ENCODE measurements around the gene HPN. TPM values are rescaled to one million over a fixed set of nuclear protein-coding genes. Genes with fewer than 3 reads are reported as not detected.

Gene HPN
- total and polyA plus RNA-seq, 2 of the 13 experiments (the other 11 are each of a cell fraction or from before 2014, with no cell fraction given): 46.7 to 261 TPM

- TF ChIP-seq THRA (CRISPR knock-in tag; IDR thresholded peaks at IDR 0.05; ENCODE audit: borderline replicate concordance) (no peak), BRD4 (CRISPR knock-in tag; IDR thresholded peaks at IDR 0.05) (no peak), EZH2 (conservative IDR thresholded peaks at IDR 0.05; ENCODE audit: low read depth, low read length) (no peak), POLR2A (IDR thresholded peaks at IDR 0.05; ENCODE audit: insufficient read depth in 1 of 2, low read depth in 2 of 2, low read length in 2 of 2) (peak; percentile 12 to 42; a peak in 1 of 4 replicates), ZNF609 (CRISPR knock-in tag; IDR thresholded peaks at IDR 0.05; ENCODE audit: borderline replicate concordance) (no peak), MTA3 (CRISPR knock-in tag; IDR thresholded peaks at IDR 0.05) (no peak), GABPB1 (CRISPR knock-in tag; IDR thresholded peaks at IDR 0.05) (no peak), RBM22 (optimal IDR thresholded peaks at IDR 0.05; ENCODE audit: low read length) (peak; percentile 84), ZNF740 (CRISPR knock-in tag; IDR thresholded peaks at IDR 0.05) (no peak), AGO2 (optimal IDR thresholded peaks at IDR 0.05; ENCODE audit: low read depth, low read length) (peak; percentile 32), ZNF816 (CRISPR knock-in tag; IDR thresholded peaks at IDR 0.05; ENCODE audit: borderline replicate concordance) (no peak), HNF1B (CRISPR knock-in tag; IDR thresholded peaks at IDR 0.05) (0 out of 2 replicates have a peak, but pooled peaks have one; percentile 25), TEAD3 (CRISPR knock-in tag; optimal IDR thresholded peaks at IDR 0.05; ENCODE audit: borderline replicate concordance) (peak; percentile 17), POLR2AphosphoS5 (IDR thresholded peaks at IDR 0.05; ENCODE audit: low read depth, low read length) (peak; percentile 13; the same call in 1 of the 2 replicates), GATA4 (IDR thresholded peaks at IDR 0.05; ENCODE audit: borderline replicate concordance, low read depth) (no peak)
Observed at GRCh38 chr19:35062942-35063341, 21.4 kb downstream of the HPN start (continued).
